22Rv1 (cell line): ENCODE results near the gene ELOVL5.

Experiments used
- H3K27ac ChIP-seq: fragments of 450-650 bp; 2 replicates; pipeline ENCODE4 v1.5.1; 2017
- ZFX ChIP-seq: fragments of 450-650 bp; IDR thresholded peaks from 2 replicates; pipeline ENCODE4 v1.6.1; 2017; ENCODE audit warnings: antibody characterized with exemption, borderline replicate concordance
- TF ChIP-seq, protein P1 (sequence below): fragments of 450-650 bp; IDR thresholded peaks from 2 replicates; pipeline ENCODE4 v1.5.1; 2017; ENCODE audit warnings: mild to moderate bottlenecking

ELOVL5 gene

DNA sequence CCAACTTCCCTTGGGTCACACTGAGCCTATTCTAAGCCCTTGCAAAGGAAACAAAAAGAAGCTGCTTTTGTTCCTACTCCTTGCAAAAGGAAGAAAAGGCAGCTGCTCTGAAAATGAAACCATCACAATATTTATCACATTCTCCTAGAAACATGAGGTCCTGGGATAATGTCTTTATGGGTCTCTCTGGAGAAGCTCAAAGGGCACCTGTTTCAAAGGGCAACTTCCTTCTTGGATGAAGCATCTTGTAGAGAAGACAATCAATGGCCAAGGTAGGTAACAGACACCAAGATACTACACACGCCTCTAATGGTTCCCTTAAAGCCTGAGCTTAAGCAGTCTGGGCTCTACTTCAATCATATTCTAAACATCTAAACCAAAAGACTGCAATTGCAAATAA lies 10.4 kb downstream of the ELOVL5 start:
- no peak overlapping the region for H3K27ac ChIP-seq
- no peak for TF ChIP-seq ZFX
- TF ChIP-seq, protein P1, sequence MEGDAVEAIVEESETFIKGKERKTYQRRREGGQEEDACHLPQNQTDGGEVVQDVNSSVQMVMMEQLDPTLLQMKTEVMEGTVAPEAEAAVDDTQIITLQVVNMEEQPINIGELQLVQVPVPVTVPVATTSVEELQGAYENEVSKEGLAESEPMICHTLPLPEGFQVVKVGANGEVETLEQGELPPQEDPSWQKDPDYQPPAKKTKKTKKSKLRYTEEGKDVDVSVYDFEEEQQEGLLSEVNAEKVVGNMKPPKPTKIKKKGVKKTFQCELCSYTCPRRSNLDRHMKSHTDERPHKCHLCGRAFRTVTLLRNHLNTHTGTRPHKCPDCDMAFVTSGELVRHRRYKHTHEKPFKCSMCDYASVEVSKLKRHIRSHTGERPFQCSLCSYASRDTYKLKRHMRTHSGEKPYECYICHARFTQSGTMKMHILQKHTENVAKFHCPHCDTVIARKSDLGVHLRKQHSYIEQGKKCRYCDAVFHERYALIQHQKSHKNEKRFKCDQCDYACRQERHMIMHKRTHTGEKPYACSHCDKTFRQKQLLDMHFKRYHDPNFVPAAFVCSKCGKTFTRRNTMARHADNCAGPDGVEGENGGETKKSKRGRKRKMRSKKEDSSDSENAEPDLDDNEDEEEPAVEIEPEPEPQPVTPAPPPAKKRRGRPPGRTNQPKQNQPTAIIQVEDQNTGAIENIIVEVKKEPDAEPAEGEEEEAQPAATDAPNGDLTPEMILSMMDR: no peak

DNA sequence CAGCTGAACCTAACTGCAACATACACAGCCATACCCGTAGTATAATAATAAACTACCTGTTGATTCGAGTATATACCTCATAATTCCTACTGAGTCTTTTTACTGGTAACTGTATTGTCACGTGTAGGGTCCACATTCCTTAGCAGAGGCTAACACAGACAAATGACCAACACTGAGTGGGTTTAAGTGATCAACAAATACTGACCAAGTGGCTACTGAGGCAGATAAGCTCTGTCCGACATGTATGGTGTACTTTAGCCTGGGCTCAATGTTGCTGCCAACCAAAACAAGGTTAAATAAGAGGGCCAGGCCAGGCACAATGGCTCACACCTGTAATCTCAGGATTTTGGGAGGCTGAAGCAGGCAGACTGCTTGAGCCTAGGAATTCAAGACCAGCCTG lies 12.7 kb downstream of the ELOVL5 start:
- no peak for TF ChIP-seq ZFX
- TF ChIP-seq, protein P1: no peak
- no peak overlapping the region for H3K27ac ChIP-seq

DNA sequence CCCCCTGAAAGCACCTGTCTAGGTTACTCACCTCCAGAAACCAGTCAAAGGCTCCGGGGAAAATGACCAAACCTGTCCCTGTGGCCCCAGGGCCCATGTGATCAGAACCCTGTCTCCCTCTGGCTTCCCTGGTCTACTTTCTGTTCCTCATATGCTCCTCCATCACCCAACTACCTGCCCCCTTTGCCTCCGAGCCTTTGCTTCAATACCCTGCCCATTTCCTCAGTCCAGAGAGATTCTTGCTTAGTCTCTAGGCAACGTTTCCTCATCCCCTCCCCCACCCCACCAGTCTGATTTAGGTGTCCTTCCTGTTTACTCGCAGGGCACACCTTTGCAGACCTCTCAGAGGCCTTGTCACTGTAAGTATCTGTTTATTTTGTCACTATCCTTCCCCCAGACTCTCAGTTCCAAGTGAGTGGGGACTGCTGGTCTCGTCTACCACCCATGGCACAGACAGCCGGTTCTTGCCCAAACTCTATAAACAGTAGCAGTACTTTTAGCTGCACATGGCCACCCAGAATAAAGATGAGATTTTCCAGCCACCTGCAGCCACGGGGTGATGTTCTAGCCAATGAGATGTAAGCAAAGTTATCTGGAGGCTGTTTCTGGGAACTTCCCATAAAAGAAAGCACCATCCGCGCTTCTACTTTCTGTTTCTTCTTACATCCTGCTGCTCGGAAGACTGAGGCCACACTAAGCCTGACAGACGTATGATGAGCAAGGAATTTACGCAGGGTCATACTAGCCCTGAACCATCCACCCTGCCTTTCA lies 13.3 kb downstream of the ELOVL5 start:
- TF ChIP-seq, protein P1: no peak
- no peak for TF ChIP-seq ZFX
- H3K27ac ChIP-seq: no peak overlapping the region

DNA sequence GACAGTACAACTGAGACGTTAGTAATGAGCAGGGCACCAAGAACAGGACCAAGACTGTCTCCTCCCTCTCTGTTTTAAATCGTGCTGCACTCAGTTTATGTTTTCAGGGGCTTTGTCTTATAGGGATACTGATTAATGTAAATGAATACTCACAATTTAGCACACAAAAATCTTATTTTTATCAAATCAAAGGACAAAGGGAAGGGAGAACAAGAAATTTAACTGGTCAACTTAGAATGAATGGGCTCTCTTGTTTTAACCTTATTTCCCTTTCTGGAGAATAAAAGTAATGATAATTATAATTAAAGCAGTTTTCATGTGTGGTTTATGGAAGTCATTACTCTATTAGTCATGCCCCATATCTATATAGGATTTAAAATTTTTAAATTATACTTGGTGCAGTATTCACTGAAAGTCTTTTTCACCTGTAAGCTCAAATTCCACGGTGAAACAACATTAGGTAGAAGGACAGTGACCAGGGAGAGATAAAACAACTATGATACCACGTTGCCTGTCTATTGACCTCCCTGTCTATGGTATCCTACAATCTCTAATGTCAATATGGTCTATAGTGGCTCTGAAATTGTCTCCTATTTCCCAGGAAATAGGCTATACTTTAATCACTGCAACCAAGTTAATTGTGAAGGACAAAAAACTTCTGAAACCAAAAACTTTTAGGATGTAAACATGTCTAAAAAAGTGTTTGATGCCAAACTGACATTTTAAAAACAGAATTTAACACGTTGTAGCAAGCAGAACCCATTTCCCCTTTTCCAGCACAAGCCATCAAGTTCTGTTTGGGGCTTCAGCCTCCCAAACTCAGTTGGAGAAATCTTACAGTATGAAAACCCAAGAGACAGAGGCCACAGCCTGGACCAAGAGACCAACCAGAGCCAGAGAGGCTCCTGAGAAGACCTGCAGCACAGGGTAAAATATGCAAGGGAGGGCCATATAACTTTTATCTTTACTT lies 15.0 kb downstream of the ELOVL5 start:
- TF ChIP-seq, protein P1: no peak
- no peak for TF ChIP-seq ZFX
- H3K27ac ChIP-seq: no peak overlapping the region

DNA sequence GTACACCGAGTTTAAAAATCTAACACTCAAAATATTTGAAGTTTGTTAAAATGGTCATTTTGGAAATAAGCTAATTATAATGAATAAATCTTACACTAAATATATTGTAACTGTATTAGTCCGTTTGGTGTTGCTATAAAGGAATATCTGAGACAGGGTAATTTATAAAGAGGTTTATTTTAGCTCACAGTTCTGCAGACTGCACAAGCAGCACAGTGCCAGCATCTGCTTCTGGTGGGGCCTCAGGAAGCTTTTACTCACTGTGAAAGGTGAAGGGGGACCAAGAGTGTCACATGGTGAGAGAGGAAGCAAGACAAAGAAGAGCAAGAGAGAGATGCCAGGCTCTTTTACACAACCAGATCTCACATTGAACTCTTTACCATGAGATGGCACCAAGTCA lies 17.1 kb downstream of the ELOVL5 start:
- TF ChIP-seq, protein P1: no peak
- no peak for TF ChIP-seq ZFX
- H3K27ac ChIP-seq: no peak overlapping the region

DNA sequence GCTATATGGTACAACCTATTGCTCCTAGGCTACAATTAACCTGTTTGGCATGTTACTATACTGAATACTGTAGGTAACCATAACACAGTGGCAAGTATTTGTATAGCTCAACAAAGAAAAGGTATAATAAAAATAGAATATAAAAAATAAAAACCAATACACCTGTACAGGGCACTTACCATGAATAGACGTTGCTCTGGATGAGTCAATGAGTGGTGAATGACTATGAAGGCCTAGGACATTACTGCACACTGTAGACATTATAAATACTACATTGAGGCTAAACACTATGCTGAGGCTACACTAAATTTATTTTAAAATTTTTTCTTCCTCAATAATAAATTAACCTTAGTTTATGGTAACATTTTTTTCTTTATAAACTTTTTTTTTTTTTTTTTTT lies 18.6 kb downstream of the ELOVL5 start:
- TF ChIP-seq, protein P1: no peak
- no peak for TF ChIP-seq ZFX
- no peak overlapping the region for H3K27ac ChIP-seq

DNA sequence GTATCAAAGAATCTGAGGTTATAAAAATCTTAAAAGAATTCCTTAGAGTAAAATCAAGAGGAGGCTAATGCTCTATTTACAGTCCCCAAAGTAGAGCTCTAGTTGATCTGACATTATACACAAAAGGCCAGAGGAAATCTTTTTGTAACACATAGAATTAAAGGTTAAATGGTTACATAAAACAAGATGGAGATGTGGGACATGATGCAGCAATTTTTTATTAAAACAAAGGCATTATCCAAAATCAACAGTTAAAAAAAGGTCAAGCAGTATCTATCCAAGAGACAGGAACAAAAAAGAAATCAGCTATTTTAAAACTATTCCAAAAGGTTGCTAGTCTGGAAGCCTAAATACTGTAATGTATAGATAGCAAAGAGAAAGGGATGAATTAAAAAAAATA lies 20.4 kb downstream of the ELOVL5 start:
- H3K27ac ChIP-seq: no peak overlapping the region
- TF ChIP-seq, protein P1: no peak
- no peak for TF ChIP-seq ZFX
